IMR-90 (cell line): Measurements from ENCODE around the gene MAP1LC3B2. TPM values are rescaled to one million over a fixed set of nuclear protein-coding genes. Genes with fewer than 3 reads are reported as not detected.

Experiments
- ATAC-seq: fragments of 200-7000 bp; cut with Tn5 transposase; 2 replicates; pipeline ENCODE4 v1.9.1; 2020; ENCODE audit warnings: low read depth, mild to moderate bottlenecking, moderate library complexity
- BruUV-seq: library from RNA; stranded (reverse); fragments of 400-500 nt; replicated peaks from 2 replicates; lab custom pipeline; 2021; lab: Mats Ljungman, UMichigan
- CTCF ChIA-PET: fragments of 300-600 bp; formaldehyde crosslinking; extraction: SDS; loops from one replicate; lab custom pipeline; 2021; ENCODE audit warnings: antibody characterized with exemption; lab: Yijun Ruan, JAX
- POLR2A ChIA-PET: fragments of 300-600 bp; sonication (Branson Sonifier 250); formaldehyde crosslinking; loops from one replicate; lab custom pipeline; 2022; ENCODE audit warnings: antibody characterized with exemption; ENCODE audit not compliant: unreplicated experiment; lab: Charles Lee
- DNase-seq: peaks from one replicate; pipeline ENCODE4 v3.0.0; 2013
- H2AFZ ChIP-seq: replicated peaks from 2 replicates; pipeline ENCODE3; 2013; ENCODE audit warnings: low read length, mild to moderate bottlenecking; ENCODE audit not compliant: poor library complexity
- H2AK5ac ChIP-seq: 2 replicates; pipeline ENCODE4 v1.6.1; 2013; ENCODE audit warnings: low read depth, low read length, inconsistent platforms
- H2AK9ac ChIP-seq: replicated peaks from 2 replicates; pipeline ENCODE3; 2013; ENCODE audit warnings: mild to moderate bottlenecking, low read depth, low read length, moderate library complexity; ENCODE audit not compliant: poor library complexity
- H2BK120ac ChIP-seq: 2 replicates; pipeline ENCODE4 v1.6.1; 2013; ENCODE audit warnings: low read depth, low read length, inconsistent platforms
- H2BK15ac ChIP-seq: 3 replicates; pipeline ENCODE4 v1.6.1; 2013; ENCODE audit warnings: low read depth, low read length, inconsistent platforms
- H2BK20ac ChIP-seq: 2 replicates; pipeline ENCODE4 v1.6.1; 2013; ENCODE audit warnings: low read depth, mild to moderate bottlenecking, inconsistent platforms, low read length, moderate library complexity
- H2BK5ac ChIP-seq: 2 replicates; pipeline ENCODE4 v1.6.1; 2013; ENCODE audit warnings: mild to moderate bottlenecking, low read depth, low read length, inconsistent platforms; ENCODE audit not compliant: poor library complexity, severe bottlenecking
- H3K14ac ChIP-seq: replicated peaks from 2 replicates; pipeline ENCODE4 v1.6.1; 2013; ENCODE audit warnings: low read depth, low read length, inconsistent platforms
- H3K18ac ChIP-seq: 2 replicates; pipeline ENCODE4 v1.6.1; 2013; ENCODE audit warnings: low read depth, low read length, control low read depth
- H3K23ac ChIP-seq: 2 replicates; pipeline ENCODE4 v1.6.1; 2013; ENCODE audit warnings: low read depth, low read length, inconsistent platforms
- H3K27ac ChIP-seq: 2 replicates; pipeline ENCODE4 v1.5.1; 2013; ENCODE audit warnings: mild to moderate bottlenecking, control low read depth, low read length; ENCODE audit not compliant: insufficient read depth
- H3K27me3 ChIP-seq: 2 replicates; pipeline ENCODE4 v1.6.1; 2013; ENCODE audit warnings: low read length; ENCODE audit not compliant: control insufficient read depth, insufficient read depth
- H3K36me3 ChIP-seq: 2 replicates; pipeline ENCODE4 v1.6.1; 2013; ENCODE audit warnings: low read length, mixed read lengths; ENCODE audit not compliant: control insufficient read depth, insufficient read depth
- H3K4ac ChIP-seq: 2 replicates; pipeline ENCODE4 v1.6.1; 2013; ENCODE audit warnings: low read depth, low read length, inconsistent platforms
- H3K4me1 ChIP-seq: 2 replicates; pipeline ENCODE4 v1.6.1; 2013; ENCODE audit warnings: low read length, mixed read lengths; ENCODE audit not compliant: control insufficient read depth, insufficient read depth
- H3K4me2 ChIP-seq: 2 replicates; pipeline ENCODE4 v1.6.1; 2013; ENCODE audit warnings: low read depth, mild to moderate bottlenecking, control low read depth, low read length, moderate library complexity
- H3K4me3 ChIP-seq: 2 replicates; pipeline ENCODE4 v1.5.1; 2013; ENCODE audit warnings: low read depth, mild to moderate bottlenecking, control low read depth, low read length, moderate library complexity; ENCODE audit not compliant: insufficient read depth
- H3K56ac ChIP-seq: 2 replicates; pipeline ENCODE4 v1.6.1; 2013; ENCODE audit warnings: low read length, inconsistent platforms; ENCODE audit not compliant: insufficient read depth; ENCODE audit errors: extremely low read depth
- H3K79me1 ChIP-seq, 2 experiments: 2 replicates each; pipeline ENCODE4 v1.6.1; 2013; ENCODE audit warnings: low read length in 2 of 2, inconsistent platforms in 1 of 2, low read depth in 1 of 2
- H3K9ac ChIP-seq: 2 replicates; pipeline ENCODE4 v1.6.1; 2013; ENCODE audit warnings: low read depth, low read length, control low read depth
- H3K9me1 ChIP-seq: 2 replicates; pipeline ENCODE4 v1.6.1; 2013; ENCODE audit warnings: low read length, inconsistent platforms; ENCODE audit not compliant: insufficient read depth
- H3K9me3 ChIP-seq: 2 replicates; pipeline ENCODE4 v1.6.1; 2013; ENCODE audit warnings: low read length; ENCODE audit not compliant: control insufficient read depth, insufficient read depth
- H4K20me1 ChIP-seq: 2 replicates; pipeline ENCODE4 v1.6.1; 2013; ENCODE audit warnings: low read length, inconsistent platforms; ENCODE audit not compliant: insufficient read depth
- H4K5ac ChIP-seq: 2 replicates; pipeline ENCODE4 v1.6.1; 2013; ENCODE audit warnings: mild to moderate bottlenecking, low read depth, low read length, control low read depth
- H4K8ac ChIP-seq, 2 experiments: 2 replicates each; pipeline ENCODE4 v1.6.1; 2013; ENCODE audit warnings: low read depth in 2 of 2, low read length in 2 of 2, control low read depth in 1 of 2, inconsistent platforms in 1 of 2
- H4K91ac ChIP-seq: 2 replicates; pipeline ENCODE4 v1.6.1; 2013; ENCODE audit warnings: low read depth, low read length, inconsistent platforms; ENCODE audit not compliant: insufficient read depth
- MXI1 ChIP-seq: IDR thresholded peaks from 2 replicates; pipeline ENCODE4 v1.6.1; 2012; ENCODE audit warnings: low read depth, mild to moderate bottlenecking, low read length, moderate library complexity, borderline replicate concordance
- RCOR1 ChIP-seq: IDR thresholded peaks from 2 replicates; pipeline ENCODE4 v1.6.1; 2012; ENCODE audit warnings: mild to moderate bottlenecking, low read length, improper control_type of control experiment; ENCODE audit not compliant: insufficient replicate concordance
- RFX5 ChIP-seq: IDR thresholded peaks from 2 replicates; pipeline ENCODE4 v1.8.0; 2012; ENCODE audit warnings: low read depth, mild to moderate bottlenecking, low read length, moderate library complexity
- SMC3 ChIP-seq: fragments of 150-350 bp; IDR thresholded peaks from 2 replicates; pipeline ENCODE4 v1.6.1; 2016; ENCODE audit warnings: low read depth, mild to moderate bottlenecking, antibody characterized with exemption, low read length, moderate library complexity
- WGBS, 2 experiments: methylation state at CpG; one replicate each; pipeline versions ENCODE4 v1.1.5 to v1.1.7; 2013; ENCODE audit warnings: missing lambda C conversion rate in 2 of 2; ENCODE audit not compliant: insufficient read length in 1 of 2; ENCODE audit errors: extremely low coverage in 2 of 2; 5-methylcytosine and 5-hydroxymethylcytosine counted together
- dilution Hi-C: fragments of 300-500 bp; cut with HindIII; formaldehyde crosslinking; loops from one replicate; pipeline ENCODE4 v1.14.3; 2018; ENCODE audit warnings: low sequenced_read_pairs; ENCODE audit not compliant: unreplicated experiment
- in situ Hi-C: fragments of 300-500 bp; cut with MboI; formaldehyde crosslinking; loops from 3 replicates; pipeline ENCODE4 v1.14.3; 2019; ENCODE audit warnings: low sequenced_read_pairs, inconsistent platforms, mixed read lengths
- intact Hi-C: fragments of 100-400 bp; cut with micrococcal nuclease; formaldehyde crosslinking; loops from 2 replicates; pipeline ENCODE4 v1.10.0; 2022
- polyA plus RNA-seq, 3 experiments: library from polyadenylated mRNA; depleted of rRNA; stranded (reverse); fragments of >200 nt; gene quantifications; 2 replicates each; pipeline ENCODE4 v1.2.3, GENCODE V29; 2012; ENCODE audit warnings: low replicate concordance in 1 of 3
- total RNA-seq: library from RNA; depleted of rRNA; stranded (reverse); fragments of >200 nt; gene quantifications from 2 replicates; pipeline ENCODE4 v1.2.3, GENCODE V29; 2012
- TF ChIP-seq, protein P1 (sequence below): fragments of 150-350 bp; IDR thresholded peaks from 2 replicates; pipeline ENCODE4 v1.6.1; 2016; ENCODE audit warnings: low read depth, mild to moderate bottlenecking, low read length, moderate library complexity, borderline replicate concordance

The MAP1LC3B2 gene
- total and polyA plus RNA-seq, 2 of the 4 experiments (the other 2 are of a cell fraction) = 1.4 TPM; not detected in 1

DNA sequence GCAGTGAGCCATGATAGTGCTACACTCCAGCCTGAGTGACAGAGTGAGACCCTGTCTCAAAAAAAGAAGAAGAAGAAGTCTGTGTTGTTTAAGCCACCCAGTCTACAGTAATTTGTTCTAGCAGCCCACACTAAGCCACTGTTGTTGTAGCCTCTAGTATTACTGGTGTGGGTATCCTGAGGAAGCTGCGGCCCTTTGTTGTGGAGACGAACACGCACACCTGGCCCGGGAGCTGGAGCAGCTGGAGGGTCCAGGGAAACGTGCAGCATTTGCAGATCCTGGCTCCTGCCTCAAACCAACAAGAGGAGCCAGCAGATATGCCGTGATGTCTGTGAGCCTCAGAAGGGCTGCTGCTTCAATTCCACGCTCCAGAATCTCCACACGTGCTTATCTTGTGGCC, 65.3 kb downstream of the MAP1LC3B2 start:
- Histone ChIP-seq H3K27me3 (peaks cover 32% of the 10 kb centered on the region), H2BK5ac (no peak overlapping the region), H2AFZ (no peak overlapping the region), H3K14ac (no peak overlapping the region), H2BK20ac (no peak overlapping the region), H4K5ac (no peak overlapping the region), H2AK5ac (no peak overlapping the region), H3K9me1 (no peaks in the 10 kb centered on the region), H3K4ac (no peak overlapping the region), H4K20me1 (no peaks in the 10 kb centered on the region), H2BK15ac (no peak overlapping the region), H4K91ac (no peak overlapping the region), H4K8ac (no peak overlapping the region), H2AK9ac (no peak overlapping the region), H3K79me1 (no peaks in the 10 kb centered on the region), H3K23ac (no peak overlapping the region), H3K4me2 (no peak overlapping the region), H3K9ac (no peak overlapping the region), H3K36me3 (no peaks in the 10 kb centered on the region), H3K9me3 (peaks cover 9% of the 10 kb centered on the region), H3K18ac (no peak overlapping the region), H3K4me3 (no peak overlapping the region), H3K27ac (no peak overlapping the region), H3K4me1 (no peaks in the 10 kb centered on the region), H3K56ac (no peak overlapping the region), H2BK120ac (no peak overlapping the region)
- TF ChIP-seq SMC3 = no peak
- no peak for TF ChIP-seq RCOR1
- TF ChIP-seq RFX5 = no peak
- no peak for TF ChIP-seq MXI1
- TF ChIP-seq, protein P1, sequence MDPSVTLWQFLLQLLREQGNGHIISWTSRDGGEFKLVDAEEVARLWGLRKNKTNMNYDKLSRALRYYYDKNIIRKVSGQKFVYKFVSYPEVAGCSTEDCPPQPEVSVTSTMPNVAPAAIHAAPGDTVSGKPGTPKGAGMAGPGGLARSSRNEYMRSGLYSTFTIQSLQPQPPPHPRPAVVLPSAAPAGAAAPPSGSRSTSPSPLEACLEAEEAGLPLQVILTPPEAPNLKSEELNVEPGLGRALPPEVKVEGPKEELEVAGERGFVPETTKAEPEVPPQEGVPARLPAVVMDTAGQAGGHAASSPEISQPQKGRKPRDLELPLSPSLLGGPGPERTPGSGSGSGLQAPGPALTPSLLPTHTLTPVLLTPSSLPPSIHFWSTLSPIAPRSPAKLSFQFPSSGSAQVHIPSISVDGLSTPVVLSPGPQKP = no peak
- ATAC-seq = no peak
- no TSS peak for BruUV-seq
- no peak for DNase-seq
- CTCF ChIA-PET = no interaction called here
- dilution Hi-C loops = no loop called here
- POLR2A ChIA-PET = no interaction called here
- no CpG with 5 or more reads among the region's 8 CpGs for WGBS, 2 experiments
- intact Hi-C loops = no loop called here
- in situ Hi-C loops = no loop called here
